Suprapubic skin (tissue), 4 donors: ENCODE results near the gene FAM193B. TPM values are rescaled to one million over a fixed set of nuclear protein-coding genes. Genes with fewer than 3 reads are reported as not detected.

Experiments
- DNase-seq, 2 donors: peaks; one replicate each; pipeline ENCODE4 v3.0.0-alpha.2; 2019; ENCODE audit warnings: low spot score in 2 of 2
- H3K27ac ChIP-seq: fragments of 200-600 bp; sonication (generic); one replicate; pipeline ENCODE4 v1.5.1; 2019
- H3K27me3 ChIP-seq: fragments of 200-600 bp; sonication (generic); one replicate; pipeline ENCODE4 v1.5.1; 2019
- H3K36me3 ChIP-seq: fragments of 200-600 bp; sonication (generic); one replicate; pipeline ENCODE4 v1.5.1; 2019
- H3K4me1 ChIP-seq: fragments of 200-600 bp; sonication (generic); one replicate; pipeline ENCODE4 v1.5.1; 2019
- H3K4me3 ChIP-seq: fragments of 200-600 bp; sonication (generic); one replicate; pipeline ENCODE4 v1.5.1; 2019; ENCODE audit warnings: mild to moderate bottlenecking
- H3K9me3 ChIP-seq: fragments of 200-600 bp; sonication (generic); one replicate; pipeline ENCODE4 v1.5.1; 2019
- EP300 ChIP-seq: sonication (generic); formaldehyde crosslinking; IDR thresholded peaks from one replicate; pipeline ENCODE4 v1.6.1; 2017; ENCODE audit warnings: antibody characterized with exemption
- POLR2A ChIP-seq, 2 donors: fragments of 450-650 bp; IDR thresholded peaks; one replicate each; pipeline ENCODE4 v1.6.1; 2017; ENCODE audit warnings: antibody characterized with exemption in 2 of 2, mild to moderate bottlenecking in 2 of 2, moderate library complexity in 2 of 2
- POLR2AphosphoS5 ChIP-seq, 3 donors: sonication (generic); formaldehyde crosslinking; IDR thresholded peaks; one replicate each; pipeline ENCODE4 v1.6.1; 2017; ENCODE audit warnings: antibody characterized with exemption in 3 of 3
- WGBS: methylation state at CpG from one replicate; pipeline ENCODE4 v1.1.5; 2018; 5-methylcytosine and 5-hydroxymethylcytosine counted together
- total RNA-seq, 4 donors: library from RNA; depleted of rRNA; stranded (reverse); fragments of >200 nt; gene quantifications; one replicate each; pipeline ENCODE4 v1.1.0, GENCODE V29; 2016
- TF ChIP-seq, protein P1 (sequence below), 2 donors: fragments of 200-600 bp in 1 of 2; fragments of 450-650 bp in 1 of 2; sonication (generic) in 1 of 2; IDR thresholded peaks; one replicate each; pipeline ENCODE4 v1.5.1; 2016 to 2019; ENCODE audit warnings: antibody characterized with exemption in 2 of 2, mild to moderate bottlenecking in 1 of 2, moderate library complexity in 1 of 2

Gene FAM193B
- total RNA-seq, 4 donors from 2014 or later: 55.6 to 328 (median 78.2) TPM

DNA sequence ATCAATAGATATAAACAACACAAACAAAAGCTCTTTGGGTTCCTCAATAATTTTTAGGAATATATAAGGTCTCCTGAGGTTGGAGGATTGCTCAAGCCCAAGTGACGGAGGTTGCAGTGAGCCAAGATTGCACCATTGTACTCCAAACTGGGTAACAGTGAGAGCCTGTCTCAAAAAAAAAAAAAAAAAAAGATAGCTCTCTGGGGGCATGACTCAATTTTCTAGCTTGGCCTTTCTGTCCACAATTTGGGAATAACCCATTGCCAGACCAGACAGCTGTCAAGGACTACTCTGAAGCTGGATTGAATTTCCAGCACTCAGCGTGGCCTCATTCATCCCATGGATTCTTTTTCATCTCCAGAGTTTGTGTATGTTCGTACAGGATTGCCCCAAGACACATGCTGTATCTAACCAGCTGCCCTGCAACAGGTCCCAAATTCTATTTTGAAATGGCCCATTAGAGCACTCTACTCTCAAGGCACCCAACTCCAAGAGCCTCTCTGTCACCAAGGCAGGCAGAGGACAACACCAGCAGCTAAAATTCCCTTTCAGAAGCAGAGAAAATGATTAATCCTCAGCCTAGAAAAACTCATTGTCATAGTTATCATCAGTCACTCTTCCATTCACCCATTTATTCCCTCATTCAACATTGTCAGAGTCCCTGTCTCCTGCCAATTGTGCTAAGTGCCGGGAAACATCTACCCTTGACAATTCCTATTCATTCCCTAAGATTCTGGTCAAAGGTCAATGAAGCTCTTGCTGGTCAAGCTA, 8.7 kb downstream of the FAM193B start:
- TF ChIP-seq POLR2AphosphoS5 (IDR thresholded peaks at IDR 0.05) (peak in 2 of 3 donors; percentile 22 to 73), EP300 (no peak)
- H3K4me1 ChIP-seq: peaks cover 65% of the 10 kb centered on the region
- peak in 1 of 2 donors; percentile 87 for DNase-seq
- no peaks in the 10 kb centered on the region for H3K27me3 ChIP-seq
- peak overlapping the region; percentile 86 for H3K27ac ChIP-seq
- H3K4me3 ChIP-seq: no peak overlapping the region
- H3K36me3 ChIP-seq: no peaks in the 10 kb centered on the region
- 37% methylated on average over 4 of the region's 4 CpGs for WGBS
- no peaks in the 10 kb centered on the region for H3K9me3 ChIP-seq

DNA sequence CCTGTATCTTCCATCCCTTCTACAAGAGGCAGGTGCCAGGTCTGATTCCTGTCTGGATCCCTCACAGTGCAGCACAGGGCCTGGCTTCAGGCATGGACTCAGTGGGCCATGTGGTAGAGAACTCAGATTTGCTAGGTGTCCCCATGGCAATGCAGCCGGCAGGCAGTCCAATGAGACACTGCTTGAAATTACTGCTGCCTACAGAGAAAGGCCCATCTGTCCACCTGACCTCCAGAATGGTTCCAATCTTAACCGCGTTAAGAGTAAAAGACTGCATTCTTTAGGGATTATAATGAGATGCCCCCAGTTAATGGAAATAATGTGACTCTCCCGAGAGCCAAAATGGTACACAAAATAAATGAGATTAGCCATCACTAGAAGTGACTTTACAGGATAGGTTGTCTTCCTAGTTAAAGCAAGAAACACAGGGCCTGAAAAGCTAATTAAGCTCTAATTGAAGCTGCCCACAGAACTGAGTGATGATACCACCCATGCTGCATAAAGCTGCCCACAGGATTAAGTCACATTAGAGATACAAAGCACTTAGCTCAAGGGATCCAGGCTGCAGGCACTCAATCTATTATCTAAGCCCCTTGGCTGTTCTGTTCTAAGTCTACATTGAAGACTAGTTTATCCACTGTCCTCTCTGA, 11.4 kb downstream of the FAM193B start:
- H3K27me3 ChIP-seq: no peaks in the 10 kb centered on the region
- 93% methylated on average over 4 of the region's 4 CpGs for WGBS
- H3K4me3 ChIP-seq: no peak overlapping the region
- no peak overlapping the region for H3K27ac ChIP-seq
- H3K4me1 ChIP-seq: peaks cover 75% of the 10 kb centered on the region
- H3K9me3 ChIP-seq: no peaks in the 10 kb centered on the region
- no peak for DNase-seq
- H3K36me3 ChIP-seq: peaks cover 5% of the 10 kb centered on the region
- TF ChIP-seq, protein P1, sequence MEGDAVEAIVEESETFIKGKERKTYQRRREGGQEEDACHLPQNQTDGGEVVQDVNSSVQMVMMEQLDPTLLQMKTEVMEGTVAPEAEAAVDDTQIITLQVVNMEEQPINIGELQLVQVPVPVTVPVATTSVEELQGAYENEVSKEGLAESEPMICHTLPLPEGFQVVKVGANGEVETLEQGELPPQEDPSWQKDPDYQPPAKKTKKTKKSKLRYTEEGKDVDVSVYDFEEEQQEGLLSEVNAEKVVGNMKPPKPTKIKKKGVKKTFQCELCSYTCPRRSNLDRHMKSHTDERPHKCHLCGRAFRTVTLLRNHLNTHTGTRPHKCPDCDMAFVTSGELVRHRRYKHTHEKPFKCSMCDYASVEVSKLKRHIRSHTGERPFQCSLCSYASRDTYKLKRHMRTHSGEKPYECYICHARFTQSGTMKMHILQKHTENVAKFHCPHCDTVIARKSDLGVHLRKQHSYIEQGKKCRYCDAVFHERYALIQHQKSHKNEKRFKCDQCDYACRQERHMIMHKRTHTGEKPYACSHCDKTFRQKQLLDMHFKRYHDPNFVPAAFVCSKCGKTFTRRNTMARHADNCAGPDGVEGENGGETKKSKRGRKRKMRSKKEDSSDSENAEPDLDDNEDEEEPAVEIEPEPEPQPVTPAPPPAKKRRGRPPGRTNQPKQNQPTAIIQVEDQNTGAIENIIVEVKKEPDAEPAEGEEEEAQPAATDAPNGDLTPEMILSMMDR (IDR thresholded peaks at IDR 0.05): no peak

DNA sequence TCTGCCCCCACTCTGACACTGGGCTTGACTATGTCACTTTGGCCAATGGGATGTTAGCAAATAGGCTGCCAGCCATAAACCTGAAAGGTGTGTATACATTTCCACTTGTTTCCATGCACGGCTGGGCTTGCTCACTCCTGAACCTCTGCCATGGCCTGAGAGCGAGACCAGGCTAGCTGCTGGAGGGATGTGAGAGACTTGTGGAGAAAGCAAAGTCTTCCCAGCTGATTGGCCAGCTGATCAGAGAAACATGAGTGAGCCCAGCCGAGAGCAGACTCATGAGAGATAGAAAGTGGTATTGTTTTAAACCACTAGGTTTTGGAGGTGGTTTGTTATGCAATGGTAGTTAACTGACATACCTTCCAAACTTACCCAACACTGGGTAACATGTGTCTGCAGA, 13.9 kb downstream of the FAM193B start:
- TF ChIP-seq, protein P1 (IDR thresholded peaks at IDR 0.05): no peak
- TF ChIP-seq POLR2AphosphoS5 (IDR thresholded peaks at IDR 0.05) (no peak), EP300 (no peak), POLR2A (IDR thresholded peaks at IDR 0.05) (no peak)
- peak overlapping the region; percentile 62 for H3K27ac ChIP-seq
- H3K27me3 ChIP-seq: no peaks in the 10 kb centered on the region
- H3K4me3 ChIP-seq: no peak overlapping the region
- no peaks in the 10 kb centered on the region for H3K9me3 ChIP-seq
- H3K4me1 ChIP-seq: peaks cover 65% of the 10 kb centered on the region
- peaks cover 28% of the 10 kb centered on the region for H3K36me3 ChIP-seq
- DNase-seq: no peak
- WGBS: 36% methylated on average over 3 of the region's 3 CpGs

DNA sequence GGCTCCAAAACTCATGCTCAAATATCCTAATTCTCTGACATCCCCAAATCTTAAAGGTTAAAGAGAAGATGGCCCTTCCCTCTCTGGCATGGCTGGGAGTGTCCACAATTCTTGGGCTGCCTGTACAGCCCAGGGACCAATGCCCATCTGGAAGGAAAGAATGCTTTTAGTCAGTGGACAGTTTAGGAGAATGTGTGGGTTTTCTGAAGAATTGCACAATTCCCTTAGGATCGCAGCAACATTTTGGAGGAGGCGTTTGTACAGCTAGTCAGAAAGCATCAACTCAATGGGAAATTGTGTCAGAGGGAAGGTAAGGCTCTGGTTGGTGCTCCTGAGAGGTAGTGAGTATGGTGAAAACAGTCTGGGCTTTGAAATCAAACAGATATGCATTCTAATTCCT, 15.0 kb downstream of the FAM193B start:
- Histone ChIP-seq H3K4me3 (no peak overlapping the region), H3K4me1 (peaks cover 55% of the 10 kb centered on the region), H3K36me3 (peaks cover 35% of the 10 kb centered on the region), H3K27ac (peak overlapping the region; percentile 62), H3K27me3 (no peaks in the 10 kb centered on the region), H3K9me3 (no peaks in the 10 kb centered on the region)
- TF ChIP-seq POLR2A (IDR thresholded peaks at IDR 0.05): no peak
- no peak for TF ChIP-seq EP300
- TF ChIP-seq POLR2AphosphoS5 (IDR thresholded peaks at IDR 0.05): peak in 2 of 3 donors; percentile 17 to 24
- no peak for DNase-seq
- 66% methylated on average over 2 of the region's 2 CpGs for WGBS

DNA sequence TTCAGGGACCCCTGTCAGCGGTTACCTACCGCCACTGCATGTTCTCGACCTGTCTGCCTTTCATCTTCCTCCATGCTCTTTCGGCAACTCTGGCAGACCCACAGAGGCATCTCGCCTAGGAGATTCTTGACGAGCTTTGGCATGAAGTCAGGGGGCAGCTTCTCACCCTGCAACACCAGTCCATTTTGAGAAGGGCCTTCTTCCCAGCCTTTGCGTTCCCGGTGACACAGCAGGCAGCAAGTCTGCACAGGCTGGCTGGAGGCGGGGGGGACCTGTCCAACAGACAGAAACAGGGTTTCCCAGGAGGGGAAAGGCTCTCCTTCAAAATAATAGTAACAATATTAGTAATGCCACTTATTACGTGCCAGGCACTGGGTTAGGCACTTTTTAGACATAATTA, 15.5 kb downstream of the FAM193B start:
- TF ChIP-seq EP300: no peak
- no peak for TF ChIP-seq POLR2A (IDR thresholded peaks at IDR 0.05)
- TF ChIP-seq, protein P1 (IDR thresholded peaks at IDR 0.05): no peak
- TF ChIP-seq POLR2AphosphoS5 (IDR thresholded peaks at IDR 0.05): no peak
- DNase-seq: no peak
- 57% methylated on average over 10 of the region's 10 CpGs for WGBS
- peaks cover 38% of the 10 kb centered on the region for H3K36me3 ChIP-seq
- H3K4me1 ChIP-seq: peaks cover 49% of the 10 kb centered on the region
- no peak overlapping the region for H3K4me3 ChIP-seq
- H3K27me3 ChIP-seq: no peaks in the 10 kb centered on the region
- H3K27ac ChIP-seq: peak overlapping the region; percentile 62
- H3K9me3 ChIP-seq: no peaks in the 10 kb centered on the region
